H9 (cell line): Measurements from ENCODE around the gene KCNA2. TPM values are rescaled to one million over a fixed set of nuclear protein-coding genes. Genes with fewer than 3 reads are reported as not detected.

Source experiments
- DNase-seq: peaks from one replicate; pipeline ENCODE4 v3.0.0-alpha.2; 2017
- H2AFZ ChIP-seq: one replicate; pipeline ENCODE4 v1.6.1; 2013; ENCODE audit warnings: mild to moderate bottlenecking, low read length, control low read depth, moderate library complexity
- H2AK5ac ChIP-seq: 2 replicates; pipeline ENCODE4 v1.6.1; 2013; ENCODE audit warnings: low read length, control low read depth, mixed read lengths; ENCODE audit not compliant: insufficient read length
- H2BK120ac ChIP-seq: one replicate; pipeline ENCODE4 v1.6.1; 2013; ENCODE audit warnings: low read depth, mild to moderate bottlenecking, low read length, control low read depth, inconsistent platforms; ENCODE audit not compliant: poor library complexity, severe bottlenecking
- H2BK12ac ChIP-seq: 2 replicates; pipeline ENCODE4 v1.6.1; 2013; ENCODE audit warnings: low read length, control low read depth, mixed read lengths, low read depth; ENCODE audit not compliant: insufficient read length
- H2BK15ac ChIP-seq: 2 replicates; pipeline ENCODE4 v1.6.1; 2013; ENCODE audit warnings: low read depth, low read length, control low read depth
- H2BK20ac ChIP-seq: one replicate; pipeline ENCODE4 v1.6.1; 2013; ENCODE audit warnings: low read depth, mild to moderate bottlenecking, low read length, control low read depth, inconsistent platforms; ENCODE audit not compliant: poor library complexity, severe bottlenecking
- H2BK5ac ChIP-seq: 2 replicates; pipeline ENCODE4 v1.6.1; 2013; ENCODE audit warnings: low read length, control low read depth, mixed read lengths; ENCODE audit not compliant: insufficient read length
- H3K14ac ChIP-seq: 2 replicates; pipeline ENCODE4 v1.6.1; 2013; ENCODE audit warnings: low read length, control low read depth; ENCODE audit not compliant: insufficient read depth
- H3K18ac ChIP-seq: 2 replicates; pipeline ENCODE4 v1.6.1; 2013; ENCODE audit warnings: low read depth, mild to moderate bottlenecking, mixed read lengths, low read length, control low read depth; ENCODE audit not compliant: insufficient read length
- H3K23ac ChIP-seq: 2 replicates; pipeline ENCODE4 v1.6.1; 2013; ENCODE audit warnings: low read length, control low read depth, mixed read lengths, low read depth; ENCODE audit not compliant: insufficient read length
- H3K23me2 ChIP-seq: 2 replicates; pipeline ENCODE4 v1.6.1; 2013; ENCODE audit warnings: low read depth, mild to moderate bottlenecking, mixed read lengths, low read length, control low read depth; ENCODE audit not compliant: insufficient read length, poor library complexity, severe bottlenecking
- H3K27ac ChIP-seq: 2 replicates; pipeline ENCODE4 v1.5.1; 2013; ENCODE audit warnings: low read length, control low read depth, mixed read lengths, low read depth; ENCODE audit not compliant: insufficient read length
- H3K27me3 ChIP-seq: 2 replicates; pipeline ENCODE4 v1.6.1; 2013; ENCODE audit warnings: low read length, control low read depth, inconsistent platforms; ENCODE audit not compliant: insufficient read depth
- H3K4ac ChIP-seq: 2 replicates; pipeline ENCODE4 v1.6.1; 2013; ENCODE audit warnings: low read depth, mild to moderate bottlenecking, control low read depth, inconsistent platforms, low read length, moderate library complexity
- H3K4me1 ChIP-seq: 2 replicates; pipeline ENCODE4 v1.6.1; 2013; ENCODE audit warnings: low read length, control low read depth, inconsistent platforms; ENCODE audit not compliant: insufficient read depth
- H3K4me2 ChIP-seq: 2 replicates; pipeline ENCODE4 v1.6.1; 2013; ENCODE audit warnings: low read length, control low read depth, mixed read lengths; ENCODE audit not compliant: insufficient read length, insufficient read depth
- H3K56ac ChIP-seq: 2 replicates; pipeline ENCODE4 v1.6.1; 2013; ENCODE audit warnings: low read depth, mild to moderate bottlenecking, mixed read lengths, low read length, control low read depth; ENCODE audit not compliant: insufficient read length
- H3K79me1 ChIP-seq: 2 replicates; pipeline ENCODE4 v1.6.1; 2013; ENCODE audit warnings: low read depth, mild to moderate bottlenecking, moderate library complexity, low read length, control low read depth, inconsistent platforms; ENCODE audit not compliant: insufficient read depth, poor library complexity, severe bottlenecking
- H3K79me2 ChIP-seq: 2 replicates; pipeline ENCODE4 v1.6.1; 2013; ENCODE audit warnings: low read length, control low read depth, inconsistent platforms; ENCODE audit not compliant: insufficient read depth
- H3K9ac ChIP-seq: 2 replicates; pipeline ENCODE4 v1.6.1; 2013; ENCODE audit warnings: low read length, control low read depth, mixed read lengths; ENCODE audit not compliant: insufficient read length; ENCODE audit errors: extremely low read depth
- H3K9me3 ChIP-seq: one replicate; pipeline ENCODE4 v1.6.1; 2013; ENCODE audit warnings: low read depth, low read length, inconsistent platforms; ENCODE audit not compliant: control insufficient read depth
- H3T11ph ChIP-seq: one replicate; pipeline ENCODE4 v1.6.1; 2013; ENCODE audit warnings: mild to moderate bottlenecking, low read length, control low read depth, inconsistent platforms
- H4K20me1 ChIP-seq: one replicate; pipeline ENCODE4 v1.6.1; 2013; ENCODE audit not compliant: control insufficient read depth, insufficient read length, insufficient read depth
- H4K5ac ChIP-seq: 2 replicates; pipeline ENCODE4 v1.6.1; 2013; ENCODE audit warnings: low read depth, mild to moderate bottlenecking, mixed read lengths, low read length, control low read depth; ENCODE audit not compliant: insufficient read length
- H4K8ac ChIP-seq: replicated peaks from 2 replicates; pipeline ENCODE4 v1.6.1; 2013; ENCODE audit warnings: low read length, control low read depth, mixed read lengths, low read depth; ENCODE audit not compliant: insufficient read length
- H4K91ac ChIP-seq: 2 replicates; pipeline ENCODE4 v1.6.1; 2013; ENCODE audit warnings: low read depth, mild to moderate bottlenecking, moderate library complexity, mixed read lengths, low read length, control low read depth; ENCODE audit not compliant: insufficient read length
- H3K27ac Mint-ChIP-seq, 3 experiments: 2 replicates in 2 of 3; 3 replicates in 1 of 3; pipeline ENCODE4 v1.8.0; 2020 to 2021; ENCODE audit warnings: mixed read lengths in 3 of 3, mild to moderate bottlenecking in 1 of 3, moderate library complexity in 1 of 3
- H3K27me3 Mint-ChIP-seq: 2 replicates; pipeline ENCODE4 v1.8.0; 2021; ENCODE audit warnings: low read depth, mild to moderate bottlenecking, moderate library complexity, mixed read lengths
- H3K36me3 Mint-ChIP-seq, 3 experiments: 2 replicates in 2 of 3; 3 replicates in 1 of 3; pipeline ENCODE4 v1.8.0; 2020 to 2021; ENCODE audit warnings: low read depth in 3 of 3, mixed read lengths in 3 of 3; ENCODE audit not compliant: insufficient read depth in 1 of 3
- H3K4me1 Mint-ChIP-seq, 2 experiments: 2 replicates each; pipeline ENCODE4 v1.8.0; 2020; ENCODE audit warnings: mixed read lengths in 2 of 2
- H3K4me3 Mint-ChIP-seq, 2 experiments: 2 replicates in 1 of 2; 3 replicates in 1 of 2; pipeline ENCODE4 v1.8.0; 2020 to 2021; ENCODE audit warnings: mild to moderate bottlenecking in 2 of 2, mixed read lengths in 2 of 2, moderate library complexity in 1 of 2
- H3K9me3 Mint-ChIP-seq, 2 experiments: 2 replicates in 1 of 2; 3 replicates in 1 of 2; pipeline ENCODE4 v1.8.0; 2020; ENCODE audit warnings: mild to moderate bottlenecking in 2 of 2, mixed read lengths in 2 of 2, moderate library complexity in 1 of 2
- WGBS: extraction: QIAGEN DNeasy Blood & Tissue Kit; methylation state at CpG from one replicate; pipeline ENCODE4 v1.1.7; 2013; ENCODE audit warnings: missing lambda C conversion rate, low lambda C conversion rate, mixed read lengths; ENCODE audit not compliant: insufficient read length; ENCODE audit errors: extremely low coverage; 5-methylcytosine and 5-hydroxymethylcytosine counted together
- total RNA-seq: library from RNA; stranded (reverse); gene quantifications from 2 replicates; pipeline ENCODE4 v1.2.1, GENCODE V29; 2021
- TF ChIP-seq, protein P1 (sequence below): fragments of 200-600 bp; sonication (generic); conservative IDR thresholded peaks from 3 replicates; pipeline ENCODE4 v1.8.0; 2021; ENCODE audit warnings: antibody characterized with exemption, mild to moderate bottlenecking

The KCNA2 gene
- total RNA-seq, 1 experiment from 2014 or later = 0.33 TPM

GRCh38 chr1:110548381-110548780, 57.8 kb downstream of the KCNA2 start:
- H3K4me3 Mint-ChIP-seq = no peak overlapping the region
- no peak overlapping the region for H2BK20ac ChIP-seq
- no peaks in the 10 kb centered on the region for H4K20me1 ChIP-seq
- no peaks in the 10 kb centered on the region for H3K36me3 Mint-ChIP-seq
- no peak overlapping the region for H3K14ac ChIP-seq
- no peak overlapping the region for H3K27ac ChIP-seq
- no peak overlapping the region for H3K23ac ChIP-seq
- H3K9ac ChIP-seq = no peak overlapping the region
- H3K9me3 ChIP-seq = no peaks in the 10 kb centered on the region
- H2AFZ ChIP-seq = no peak overlapping the region
- no peak overlapping the region for H2AK5ac ChIP-seq
- H2BK15ac ChIP-seq = no peak overlapping the region
- H3K79me1 ChIP-seq = no peaks in the 10 kb centered on the region
- no peaks in the 10 kb centered on the region for H3K9me3 Mint-ChIP-seq
- no CpG with 5 or more reads among the region's 4 CpGs for WGBS
- DNase-seq = peak; percentile 61
- H3K18ac ChIP-seq = no peak overlapping the region
- H3T11ph ChIP-seq = no peak overlapping the region
- H2BK5ac ChIP-seq = no peak overlapping the region
- no peaks in the 10 kb centered on the region for H3K4me1 ChIP-seq
- H3K23me2 ChIP-seq = no peaks in the 10 kb centered on the region
- peaks cover 64% of the 10 kb centered on the region for H3K27me3 Mint-ChIP-seq
- H3K27ac Mint-ChIP-seq = no peak overlapping the region
- no peak overlapping the region for H4K91ac ChIP-seq
- H4K5ac ChIP-seq = no peak overlapping the region
- H3K4ac ChIP-seq = no peak overlapping the region
- no peak overlapping the region for H3K4me2 ChIP-seq
- no peaks in the 10 kb centered on the region for H3K79me2 ChIP-seq
- TF ChIP-seq, protein P1, sequence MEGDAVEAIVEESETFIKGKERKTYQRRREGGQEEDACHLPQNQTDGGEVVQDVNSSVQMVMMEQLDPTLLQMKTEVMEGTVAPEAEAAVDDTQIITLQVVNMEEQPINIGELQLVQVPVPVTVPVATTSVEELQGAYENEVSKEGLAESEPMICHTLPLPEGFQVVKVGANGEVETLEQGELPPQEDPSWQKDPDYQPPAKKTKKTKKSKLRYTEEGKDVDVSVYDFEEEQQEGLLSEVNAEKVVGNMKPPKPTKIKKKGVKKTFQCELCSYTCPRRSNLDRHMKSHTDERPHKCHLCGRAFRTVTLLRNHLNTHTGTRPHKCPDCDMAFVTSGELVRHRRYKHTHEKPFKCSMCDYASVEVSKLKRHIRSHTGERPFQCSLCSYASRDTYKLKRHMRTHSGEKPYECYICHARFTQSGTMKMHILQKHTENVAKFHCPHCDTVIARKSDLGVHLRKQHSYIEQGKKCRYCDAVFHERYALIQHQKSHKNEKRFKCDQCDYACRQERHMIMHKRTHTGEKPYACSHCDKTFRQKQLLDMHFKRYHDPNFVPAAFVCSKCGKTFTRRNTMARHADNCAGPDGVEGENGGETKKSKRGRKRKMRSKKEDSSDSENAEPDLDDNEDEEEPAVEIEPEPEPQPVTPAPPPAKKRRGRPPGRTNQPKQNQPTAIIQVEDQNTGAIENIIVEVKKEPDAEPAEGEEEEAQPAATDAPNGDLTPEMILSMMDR = peak; percentile 67
- H3K56ac ChIP-seq = no peak overlapping the region
- no peak overlapping the region for H4K8ac ChIP-seq
- H2BK12ac ChIP-seq = no peak overlapping the region
- H3K27me3 ChIP-seq = no peaks in the 10 kb centered on the region; the same call in 1 of the 2 replicates
- H3K4me1 Mint-ChIP-seq = peaks cover 2% of the 10 kb centered on the region in 2 experiments; a peak in 1 of 4 replicates
- no peak overlapping the region for H2BK120ac ChIP-seq
